GM12891 (cell line): Measurements from ENCODE around the gene CKMT2. TPM values are rescaled to one million over a fixed set of nuclear protein-coding genes. Genes with fewer than 3 reads are reported as not detected.

ENCODE experiments used
- DNase-seq: peaks from one replicate; pipeline ENCODE4 v3.0.0; 2011; ENCODE audit warnings: low spot score; ENCODE audit not compliant: insufficient read length
- FAIRE-seq: peaks from 2 replicates; lab custom pipeline; 2011; peaks lifted over from hg19 to GRCh38; lab: Jason Lieb, UNC
- PAX5 ChIP-seq: IDR thresholded peaks from 2 replicates; pipeline ENCODE4 v1.6.1; 2011; ENCODE audit warnings: low read length, moderate library complexity, mild to moderate bottlenecking; ENCODE audit not compliant: insufficient read depth, severe bottlenecking
- POLR2A ChIP-seq: IDR thresholded peaks from 2 replicates; pipeline ENCODE4 v1.6.1; 2011; ENCODE audit warnings: low read depth, low read length, control low read depth
- POLR2AphosphoS5 ChIP-seq: IDR thresholded peaks from 2 replicates; pipeline ENCODE4 v1.6.1; 2011; ENCODE audit warnings: low read depth, low read length, control low read depth
- POU2F2 ChIP-seq: IDR thresholded peaks from 2 replicates; pipeline ENCODE4 v1.6.1; 2011; ENCODE audit warnings: low read depth, mild to moderate bottlenecking, control low read depth, low read length, moderate library complexity
- SPI1 ChIP-seq: IDR thresholded peaks from 2 replicates; pipeline ENCODE4 v1.6.1; 2011; ENCODE audit warnings: low read depth, low read length, control low read depth
- TAF1 ChIP-seq: IDR thresholded peaks from 2 replicates; pipeline ENCODE4 v1.6.1; 2011; ENCODE audit warnings: low read depth, low read length, control low read depth
- polyA plus RNA-seq: library from polyadenylated mRNA; unstranded; fragments of >200 nt; gene quantifications from one replicate; pipeline ENCODE4 v1.2.1, GENCODE V29; 2012; ENCODE audit warnings: low read depth, missing spikeins, inconsistent platforms; ENCODE audit not compliant: missing spikeins

The CKMT2 gene
- not detected for polyA plus RNA-seq

- no peak for FAIRE-seq
- TF ChIP-seq TAF1 (no peak), POLR2A (no peak), POLR2AphosphoS5 (no peak), PAX5 (no peak), POU2F2 (no peak), SPI1 (no peak)
- DNase-seq = peak; percentile 23
These were observed at the start of gene CKMT2 for GRCh38 chr5:81233080-81233634. Gene CKMT2 (plus strand): TSS chr5:81233322. CDS start chr5:81251133, 17,811 bp downstream.

GRCh38 chr5:81183811-81184748 lies 49.0 kb upstream of the CKMT2 start:
- TF ChIP-seq POLR2A = no peak
- TF ChIP-seq TAF1 = no peak
- FAIRE-seq (peak; percentile 65), DNase-seq (no peak)

- DNase-seq (no peak), FAIRE-seq (no peak)
- TF ChIP-seq TAF1 (no peak), SPI1 (no peak)
These were observed 48.4 kb upstream of the CKMT2 start for GRCh38 chr5:81184749-81185110.

- no peak for TF ChIP-seq POU2F2
- TF ChIP-seq TAF1 = no peak
- TF ChIP-seq POLR2AphosphoS5 = no peak
- TF ChIP-seq POLR2A = no peak
- no peak for TF ChIP-seq PAX5
- no peak for TF ChIP-seq SPI1
- FAIRE-seq (peak; percentile 69), DNase-seq (peak; percentile 23)
These were observed 45.2 kb upstream of the CKMT2 start for GRCh38 chr5:81187885-81188284.

GRCh38 chr5:81188962-81189361 lies 44.2 kb upstream of the CKMT2 start:
- FAIRE-seq (no peak), DNase-seq (no peak)
- no peak for TF ChIP-seq TAF1
- TF ChIP-seq POLR2AphosphoS5 = no peak
- TF ChIP-seq POLR2A = no peak
- TF ChIP-seq SPI1 = no peak
- TF ChIP-seq POU2F2 = no peak
- no peak for TF ChIP-seq PAX5

GRCh38 chr5:81189875-81190498 lies 43.1 kb upstream of the CKMT2 start:
- TF ChIP-seq SPI1 (no peak), TAF1 (no peak), PAX5 (no peak), POU2F2 (no peak), POLR2A (no peak), POLR2AphosphoS5 (no peak)
- FAIRE-seq = no peak

GRCh38 chr5:81191726-81192372 lies 41.3 kb upstream of the CKMT2 start:
- TF ChIP-seq POLR2AphosphoS5 (no peak), PAX5 (no peak), POU2F2 (no peak), POLR2A (no peak), SPI1 (no peak), TAF1 (no peak)
- DNase-seq (no peak), FAIRE-seq (no peak)

More at GRCh38 chr5:81189875-81190498, 43.1 kb upstream of the CKMT2 start:
- DNase-seq = no peak

- FAIRE-seq (no peak), DNase-seq (no peak)
- TF ChIP-seq PAX5 (no peak), POLR2A (no peak), SPI1 (no peak)
These were observed 40.8 kb upstream of the CKMT2 start for GRCh38 chr5:81192373-81192750.

GRCh38 chr5:81194633-81195334 lies 38.3 kb upstream of the CKMT2 start:
- peak; percentile 90 for DNase-seq
- TF ChIP-seq PAX5 = no peak
- peak; percentile 76 for FAIRE-seq

- DNase-seq = no peak
- TF ChIP-seq PAX5 (no peak), POU2F2 (no peak), POLR2AphosphoS5 (no peak), SPI1 (no peak), POLR2A (no peak), TAF1 (no peak)
- FAIRE-seq = no peak
These were observed 37.7 kb upstream of the CKMT2 start for GRCh38 chr5:81195335-81195929.
